A673 (cell line): ENCODE measurements around the gene PLXND1. TPM values are rescaled to one million over a fixed set of nuclear protein-coding genes. Genes with fewer than 3 reads are reported as not detected.

Experiments used
- BruUV-seq: library from RNA; stranded (reverse); fragments of 400-500 nt; replicated peaks from 2 replicates; lab custom pipeline; 2021; lab: Mats Ljungman, UMichigan
- CTCF ChIA-PET: fragments of 300-600 bp; sonication (Branson Sonifier 250); formaldehyde crosslinking; loops from one replicate; lab custom pipeline; 2022; ENCODE audit warnings: antibody characterized with exemption; lab: Charles Lee
- POLR2A ChIA-PET: fragments of 300-600 bp; sonication (Branson Sonifier 250); formaldehyde crosslinking; loops from one replicate; lab custom pipeline; 2022; ENCODE audit warnings: antibody characterized with exemption; ENCODE audit not compliant: low non-redundant PET; lab: Charles Lee
- DNase-seq: peaks from one replicate; pipeline ENCODE4 v3.0.0-alpha.2; 2015; ENCODE audit warnings: low spot score
- H3K27ac ChIP-seq: fragments of 200-600 bp; sonication (generic); 2 replicates; pipeline ENCODE4 v1.5.1; 2016; ENCODE audit warnings: mixed run types, low read depth, mild to moderate bottlenecking, mixed read lengths, antibody characterized with exemption, low read length; ENCODE audit not compliant: poor library complexity, severe bottlenecking
- H3K27me3 ChIP-seq: fragments of 200-600 bp; sonication (generic); replicated peaks from 2 replicates; pipeline ENCODE4 v1.6.1; 2017; ENCODE audit warnings: mixed run types, low read depth, mild to moderate bottlenecking, mixed read lengths, antibody characterized with exemption, low read length; ENCODE audit not compliant: insufficient read depth, poor library complexity
- H3K36me3 ChIP-seq: fragments of 200-600 bp; sonication (generic); 2 replicates; pipeline ENCODE4 v1.6.1; 2016; ENCODE audit warnings: mixed run types, mild to moderate bottlenecking, mixed read lengths, antibody characterized with exemption, low read length; ENCODE audit not compliant: insufficient read depth, poor library complexity, severe bottlenecking
- H3K4me1 ChIP-seq: fragments of 200-600 bp; sonication (generic); 2 replicates; pipeline ENCODE4 v1.6.1; 2017; ENCODE audit warnings: mixed run types, mild to moderate bottlenecking, mixed read lengths, antibody characterized with exemption, low read length; ENCODE audit not compliant: insufficient read depth, poor library complexity, severe bottlenecking
- H3K4me3 ChIP-seq: fragments of 200-600 bp; sonication (generic); 2 replicates; pipeline ENCODE4 v1.5.1; 2016; ENCODE audit warnings: low read depth, mixed run types, mild to moderate bottlenecking, mixed read lengths, low read length; ENCODE audit not compliant: poor library complexity, severe bottlenecking
- H3K9me3 ChIP-seq: fragments of 200-600 bp; sonication (generic); 2 replicates; pipeline ENCODE4 v1.6.1; 2016; ENCODE audit warnings: mixed run types, low read depth, mild to moderate bottlenecking, mixed read lengths, antibody characterized with exemption, low read length; ENCODE audit not compliant: poor library complexity, severe bottlenecking
- EZH2 ChIP-seq: fragments of 200-600 bp; sonication (generic); IDR thresholded peaks from 2 replicates; pipeline ENCODE4 v1.6.1; 2017; ENCODE audit warnings: borderline replicate concordance, low read depth, mild to moderate bottlenecking, mixed read lengths, antibody characterized with exemption, low read length; ENCODE audit not compliant: poor library complexity, severe bottlenecking
- intact Hi-C: fragments of 100-400 bp; cut with micrococcal nuclease; formaldehyde crosslinking; loops from one replicate; pipeline ENCODE4 v1.10.0; 2022; ENCODE audit not compliant: unreplicated experiment
- total RNA-seq: library from RNA; stranded (reverse); gene quantifications from 2 replicates; pipeline ENCODE4 v1.2.3, GENCODE V29; 2021
- TF ChIP-seq, protein P1 (sequence below): fragments of 300-800, 200-600 bp; sonication (generic); conservative IDR thresholded peaks from 2 replicates; pipeline ENCODE4 v1.5.1; 2017; ENCODE audit warnings: low read depth, mild to moderate bottlenecking, antibody characterized with exemption, low read length, moderate library complexity, mixed read lengths

PLXND1 gene
- total RNA-seq, 1 experiment from 2014 or later = 31.5 TPM

DNA sequence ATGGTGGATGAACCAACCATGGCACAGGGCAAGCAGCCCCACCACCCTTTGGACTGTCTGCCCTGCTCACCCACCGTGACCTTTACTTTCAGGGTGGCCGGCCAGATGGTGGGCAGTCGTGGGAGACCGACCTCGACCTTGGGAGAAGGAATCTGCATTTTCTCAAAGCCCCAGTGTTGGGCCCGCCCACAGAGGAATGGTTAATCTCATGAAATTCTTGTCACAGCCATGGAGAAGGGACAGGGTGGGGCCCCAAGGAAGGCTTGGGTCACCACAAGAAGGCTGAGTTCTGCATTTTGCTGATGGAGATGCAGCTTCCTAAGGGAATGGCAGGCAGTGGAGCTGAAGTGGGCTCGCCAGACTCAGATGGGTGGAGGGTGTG, 2.9 kb downstream of the PLXND1 start:
- Histone ChIP-seq H3K36me3 (no peaks in the 10 kb centered on the region), H3K27ac (no peak overlapping the region), H3K9me3 (no peaks in the 10 kb centered on the region), H3K27me3 (no peaks in the 10 kb centered on the region), H3K4me3 (no peak overlapping the region), H3K4me1 (peaks cover 15% of the 10 kb centered on the region)
- peak; percentile 28 for DNase-seq
- no TSS peak for BruUV-seq
- intact Hi-C loops = no loop called here
- TF ChIP-seq, protein P1, sequence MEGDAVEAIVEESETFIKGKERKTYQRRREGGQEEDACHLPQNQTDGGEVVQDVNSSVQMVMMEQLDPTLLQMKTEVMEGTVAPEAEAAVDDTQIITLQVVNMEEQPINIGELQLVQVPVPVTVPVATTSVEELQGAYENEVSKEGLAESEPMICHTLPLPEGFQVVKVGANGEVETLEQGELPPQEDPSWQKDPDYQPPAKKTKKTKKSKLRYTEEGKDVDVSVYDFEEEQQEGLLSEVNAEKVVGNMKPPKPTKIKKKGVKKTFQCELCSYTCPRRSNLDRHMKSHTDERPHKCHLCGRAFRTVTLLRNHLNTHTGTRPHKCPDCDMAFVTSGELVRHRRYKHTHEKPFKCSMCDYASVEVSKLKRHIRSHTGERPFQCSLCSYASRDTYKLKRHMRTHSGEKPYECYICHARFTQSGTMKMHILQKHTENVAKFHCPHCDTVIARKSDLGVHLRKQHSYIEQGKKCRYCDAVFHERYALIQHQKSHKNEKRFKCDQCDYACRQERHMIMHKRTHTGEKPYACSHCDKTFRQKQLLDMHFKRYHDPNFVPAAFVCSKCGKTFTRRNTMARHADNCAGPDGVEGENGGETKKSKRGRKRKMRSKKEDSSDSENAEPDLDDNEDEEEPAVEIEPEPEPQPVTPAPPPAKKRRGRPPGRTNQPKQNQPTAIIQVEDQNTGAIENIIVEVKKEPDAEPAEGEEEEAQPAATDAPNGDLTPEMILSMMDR = no peak
- TF ChIP-seq EZH2 = no peak
- ChIA-PET POLR2A (no interaction called here), CTCF (no interaction called here)

DNA sequence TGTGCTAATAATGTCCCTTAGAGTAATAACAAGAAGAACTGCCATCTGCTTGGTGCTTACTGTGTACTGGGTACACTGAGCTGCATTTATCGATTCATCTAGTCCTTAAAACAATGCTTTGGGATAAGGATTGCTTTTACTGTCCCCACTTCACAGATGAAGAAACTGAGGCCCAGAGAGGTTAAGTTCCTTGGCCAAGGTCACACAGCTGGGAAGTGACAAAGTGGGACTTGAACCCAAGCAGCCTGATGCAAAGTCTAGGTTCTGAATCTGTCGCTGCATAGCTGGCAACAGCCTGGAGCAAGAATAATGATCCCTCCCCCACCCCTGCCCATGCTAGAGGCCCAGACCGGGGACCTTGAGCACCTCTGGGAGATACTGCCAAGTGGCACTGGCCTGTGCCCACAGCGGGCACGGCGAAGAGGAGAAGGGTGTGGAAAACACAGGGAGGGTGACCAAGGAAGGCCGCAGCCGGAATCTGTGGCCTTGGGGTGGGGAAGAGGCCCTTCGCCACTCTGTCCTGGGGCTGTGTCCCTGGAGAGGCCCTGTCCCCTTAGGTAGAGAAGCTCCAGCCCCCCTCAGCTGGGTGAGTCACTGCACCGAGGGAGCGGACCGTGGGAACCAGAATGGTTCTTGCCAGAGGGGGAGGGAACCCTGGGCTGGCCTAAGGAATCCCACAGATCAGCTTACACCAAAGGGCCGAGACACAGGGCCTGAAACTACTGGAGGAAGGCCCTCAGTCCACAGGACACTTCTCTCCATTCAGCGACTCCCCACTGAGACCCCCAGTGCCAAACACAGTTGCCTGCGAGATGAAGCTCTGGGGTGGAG, 3.5 kb downstream of the PLXND1 start:
- BruUV-seq = no TSS peak
- no peak for TF ChIP-seq EZH2
- TF ChIP-seq, protein P1 = no peak
- Histone ChIP-seq H3K4me3 (no peak overlapping the region), H3K4me1 (peaks cover 9% of the 10 kb centered on the region), H3K36me3 (no peaks in the 10 kb centered on the region), H3K9me3 (no peaks in the 10 kb centered on the region), H3K27ac (no peak overlapping the region), H3K27me3 (no peaks in the 10 kb centered on the region)
- POLR2A ChIA-PET = no interaction called here
- CTCF ChIA-PET = no interaction called here
- intact Hi-C loops = no loop called here
- peak; percentile 54 for DNase-seq

DNA sequence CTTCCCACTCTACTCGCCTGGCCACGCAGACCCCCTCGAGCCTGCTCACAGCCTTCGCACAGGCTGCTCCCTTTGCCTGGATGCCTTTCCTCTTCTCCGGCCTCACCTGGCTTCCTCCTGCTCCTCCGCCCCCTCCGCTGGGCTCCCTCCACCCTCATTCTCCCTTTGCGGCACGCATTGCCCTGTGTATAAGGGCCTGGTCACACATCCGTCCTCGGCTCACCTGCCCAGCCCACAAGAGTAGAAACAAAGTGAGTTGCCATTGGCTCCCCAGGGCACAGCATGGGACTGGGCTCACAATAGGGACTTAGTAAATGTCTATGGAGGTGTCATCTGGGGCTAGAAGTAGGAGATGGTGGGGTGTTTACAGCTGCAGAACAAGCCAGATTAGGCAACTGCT, 4.2 kb downstream of the PLXND1 start:
- H3K36me3 ChIP-seq = no peaks in the 10 kb centered on the region
- ChIA-PET POLR2A (no interaction called here), CTCF (no interaction called here)
- no peaks in the 10 kb centered on the region for H3K27me3 ChIP-seq
- intact Hi-C loops = no loop called here
- TF ChIP-seq, protein P1 = no peak
- TF ChIP-seq EZH2 = no peak
- H3K27ac ChIP-seq = no peak overlapping the region
- BruUV-seq = no TSS peak
- no peak for DNase-seq
- no peaks in the 10 kb centered on the region for H3K9me3 ChIP-seq
- peaks cover 7% of the 10 kb centered on the region for H3K4me1 ChIP-seq
- no peak overlapping the region for H3K4me3 ChIP-seq
